HL-60/S4 treated with retinoic acid at 250 ng/mL for 4 days and 3 days (cell line): Measurements from ENCODE around the gene IGF2BP2.
"Not testable (repeated sequence)": the region's sequence is repeated elsewhere in the genome, so short reads cannot be mapped to it uniquely, and the experiment has no call there.

ENCODE experiments used
- in situ Hi-C: fragments of 300-500 bp; cut with MboI; formaldehyde crosslinking; loops from 2 replicates; pipeline ENCODE4 v1.7.0; 2022; ENCODE audit warnings: low sequenced_read_pairs

The IGF2BP2 gene

DNA sequence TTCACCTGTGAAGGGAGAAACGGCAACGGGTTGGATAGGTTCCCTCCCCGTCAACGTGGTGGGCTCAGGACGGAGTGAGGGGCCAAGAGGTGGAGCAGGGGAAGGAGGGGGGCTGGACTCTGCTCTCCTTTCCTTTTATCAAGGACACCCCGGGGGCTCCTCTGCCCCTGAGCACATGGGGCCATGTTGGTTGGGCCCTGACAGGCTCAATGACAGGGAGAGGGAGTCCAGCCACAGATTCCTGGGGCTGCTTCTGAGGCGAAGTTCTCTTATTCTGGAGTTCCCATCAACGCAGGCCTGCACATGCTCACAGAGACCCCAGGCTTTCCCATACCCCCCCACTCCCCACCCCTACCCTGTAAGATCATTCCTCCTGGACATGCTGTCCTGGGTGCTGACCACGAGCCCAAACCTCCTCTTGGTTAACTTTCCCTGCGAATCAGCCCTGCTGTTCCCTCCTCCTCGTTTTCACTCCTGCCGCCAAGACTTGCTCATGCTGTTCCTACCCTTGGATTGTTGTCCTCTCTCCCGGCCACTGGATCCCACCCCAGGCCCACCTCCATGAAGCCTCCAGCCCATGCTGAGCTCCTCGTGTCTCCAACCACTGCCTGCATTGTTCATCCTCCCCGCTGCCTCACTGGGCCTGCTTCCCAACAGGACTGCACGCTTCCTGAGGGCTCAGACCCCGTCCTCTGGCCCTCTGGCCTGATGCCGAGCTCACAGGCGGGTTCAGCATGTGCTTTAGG, 177.5 kb downstream of the IGF2BP2 start:
- in situ Hi-C loops, result no loop called here

DNA sequence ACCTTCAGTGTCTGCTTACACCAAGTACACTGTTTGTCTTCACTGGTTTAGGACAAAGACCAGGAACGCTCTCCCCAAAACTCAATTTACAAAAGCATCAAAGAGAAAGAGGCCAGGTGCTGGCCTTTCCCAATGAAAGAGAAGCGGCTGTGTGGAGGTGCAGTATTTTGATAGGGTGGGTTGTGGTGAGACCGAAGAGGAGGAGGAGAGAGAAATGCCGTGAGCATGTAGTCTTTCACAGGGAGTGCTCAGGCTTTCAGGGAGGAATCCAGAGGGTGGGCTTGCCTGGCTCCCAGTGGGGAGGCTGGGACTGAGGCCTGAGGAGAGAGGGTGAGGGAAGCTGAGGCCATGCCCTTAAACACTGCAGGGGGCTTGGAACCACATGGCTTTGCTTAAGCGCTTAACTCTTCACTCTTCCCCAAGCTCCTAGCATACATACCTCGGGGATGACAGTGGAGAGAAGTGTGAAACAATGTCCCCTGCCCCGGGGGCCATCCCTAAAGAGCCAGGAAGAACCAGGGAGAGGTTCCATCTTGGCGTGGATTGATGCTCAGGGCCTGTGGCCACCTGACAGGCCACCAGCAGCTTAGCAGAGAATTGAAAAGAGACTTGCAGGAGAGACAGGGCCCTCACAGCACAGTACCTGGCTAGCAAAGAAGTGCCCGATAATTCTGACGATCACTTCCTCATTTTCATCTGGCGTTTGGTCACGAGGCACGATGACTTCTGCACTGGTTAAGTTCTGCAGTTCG, 178.3 kb downstream of the IGF2BP2 start:
- in situ Hi-C loops, result no loop called here

DNA sequence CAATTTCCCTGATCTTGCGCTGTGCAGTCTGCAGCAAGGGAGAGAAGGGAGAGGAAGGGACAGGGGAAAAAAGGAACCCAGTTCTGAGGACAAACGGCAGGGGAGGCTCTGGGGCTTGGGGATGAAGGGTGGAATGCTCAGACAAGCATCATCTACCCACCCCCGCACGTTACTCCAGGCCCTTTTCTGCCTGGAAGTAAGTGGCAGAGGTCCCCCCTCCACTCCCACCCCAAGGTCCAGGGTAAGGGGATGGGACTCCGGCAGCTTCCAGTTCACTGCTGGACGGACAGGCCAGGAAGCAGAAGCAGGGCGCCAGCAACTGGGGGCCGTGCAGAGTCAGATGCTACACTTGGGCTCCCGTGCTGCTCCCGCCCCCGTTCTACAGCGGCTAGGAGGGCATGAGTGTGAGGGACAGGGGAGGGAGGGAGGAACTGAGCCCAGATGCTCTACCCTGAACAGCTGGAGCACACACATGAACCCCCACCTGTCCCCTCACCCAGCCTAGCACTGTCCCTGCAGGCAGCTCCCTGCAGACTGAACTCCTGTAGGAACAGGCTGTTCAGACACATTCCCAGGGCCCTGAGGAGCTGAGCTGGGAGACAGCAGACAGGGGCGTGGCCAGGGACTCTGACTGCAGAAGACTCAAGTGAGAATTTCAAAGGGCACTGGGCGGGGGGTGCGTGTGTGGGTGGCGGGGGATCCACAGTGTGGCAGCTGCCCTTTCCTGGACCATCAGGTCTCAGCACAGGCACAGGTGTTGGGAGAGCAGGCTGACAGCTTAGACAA, 179.1 kb downstream of the IGF2BP2 start:
- in situ Hi-C loops, result no loop called here

DNA sequence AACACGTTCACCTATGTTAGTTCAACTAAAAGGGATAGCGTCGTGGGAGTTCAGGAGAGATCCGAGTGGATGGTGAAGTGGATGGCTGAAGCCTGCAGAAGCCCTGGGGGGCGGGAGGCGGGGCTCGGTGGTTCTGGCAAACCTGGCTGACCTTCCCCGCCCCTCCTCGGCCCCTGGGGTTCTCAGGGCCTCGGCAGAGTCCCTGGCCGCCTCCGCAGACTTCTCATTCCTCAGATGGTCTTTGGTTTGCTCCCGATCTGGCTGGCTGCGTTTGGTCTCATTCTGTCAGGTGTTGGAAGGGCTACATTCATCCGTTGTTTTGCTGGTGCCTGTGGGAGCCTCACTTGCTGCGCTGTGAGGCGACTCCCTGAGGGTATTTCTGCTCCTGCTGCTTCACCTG, 179.7 kb downstream of the IGF2BP2 start:
- in situ Hi-C loops, result not testable (repeated sequence)

DNA sequence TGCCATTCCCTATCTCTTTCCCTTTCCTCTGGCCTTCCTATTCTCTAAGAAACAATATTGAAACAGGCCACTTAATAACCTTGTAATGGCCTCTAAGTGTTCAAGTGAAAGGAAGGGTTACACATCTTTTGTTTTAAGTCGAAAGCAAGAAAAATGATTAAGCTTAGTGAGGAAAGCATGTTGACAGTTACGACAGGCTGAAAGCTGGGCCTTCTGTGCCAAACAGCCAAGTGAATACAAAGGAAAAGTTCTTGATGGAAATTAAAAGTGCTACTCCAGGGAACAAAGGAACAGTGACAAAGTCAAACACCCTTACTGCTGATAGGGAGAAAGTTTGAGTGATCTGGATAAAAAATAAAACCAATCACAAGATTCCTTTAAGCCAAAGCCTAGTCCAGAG, 184.5 kb downstream of the IGF2BP2 start:
- in situ Hi-C loops, result no loop called here

- in situ Hi-C loops, result no loop called here
Measured at GRCh38 chr3:185639632-185640206, 185.1 kb downstream of the IGF2BP2 start.

DNA sequence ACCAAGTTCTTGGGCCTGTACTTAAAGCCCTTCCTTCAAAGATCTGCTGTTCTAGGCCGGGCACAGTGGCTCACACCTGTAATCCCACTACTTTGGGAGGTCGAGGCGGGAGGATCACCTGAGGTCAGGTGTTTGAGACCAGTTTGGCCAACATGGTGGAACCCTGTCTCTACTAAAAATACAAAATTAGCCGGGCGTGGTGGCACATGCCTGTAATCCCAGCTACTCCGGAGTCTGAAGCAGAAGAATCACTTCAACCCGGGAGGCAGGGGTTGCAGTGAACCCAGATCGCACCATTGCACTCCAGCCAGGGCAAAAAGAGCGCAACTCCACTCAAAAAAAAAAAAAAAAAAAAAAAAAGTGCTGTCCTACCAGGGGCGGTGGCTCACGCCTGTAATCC, 186.2 kb downstream of the IGF2BP2 start:
- in situ Hi-C loops, result not testable (repeated sequence)

GRCh38 chr3:185637388-185637787, 187.5 kb downstream of the IGF2BP2 start:
- in situ Hi-C loops, result no loop called here

DNA sequence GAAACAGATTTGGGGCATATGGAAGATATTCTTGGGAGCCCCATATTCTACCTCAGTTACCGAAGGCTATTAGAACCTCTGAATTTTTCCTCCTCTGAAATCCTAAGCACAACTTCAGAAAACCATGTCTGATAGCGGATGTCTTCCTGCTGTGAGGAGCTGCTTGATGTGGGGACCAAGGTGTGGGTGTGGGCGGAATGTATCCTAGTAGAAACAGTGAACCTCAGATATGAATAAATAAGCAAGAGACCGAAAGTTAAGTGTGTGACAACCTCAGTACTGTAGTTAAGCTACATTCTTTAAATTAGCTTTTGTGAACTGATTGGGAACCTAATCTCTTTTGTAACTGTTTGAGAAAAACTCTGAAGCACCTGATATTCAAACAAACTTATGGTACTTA, 191.8 kb downstream of the IGF2BP2 start:
- in situ Hi-C loops, result no loop called here

DNA sequence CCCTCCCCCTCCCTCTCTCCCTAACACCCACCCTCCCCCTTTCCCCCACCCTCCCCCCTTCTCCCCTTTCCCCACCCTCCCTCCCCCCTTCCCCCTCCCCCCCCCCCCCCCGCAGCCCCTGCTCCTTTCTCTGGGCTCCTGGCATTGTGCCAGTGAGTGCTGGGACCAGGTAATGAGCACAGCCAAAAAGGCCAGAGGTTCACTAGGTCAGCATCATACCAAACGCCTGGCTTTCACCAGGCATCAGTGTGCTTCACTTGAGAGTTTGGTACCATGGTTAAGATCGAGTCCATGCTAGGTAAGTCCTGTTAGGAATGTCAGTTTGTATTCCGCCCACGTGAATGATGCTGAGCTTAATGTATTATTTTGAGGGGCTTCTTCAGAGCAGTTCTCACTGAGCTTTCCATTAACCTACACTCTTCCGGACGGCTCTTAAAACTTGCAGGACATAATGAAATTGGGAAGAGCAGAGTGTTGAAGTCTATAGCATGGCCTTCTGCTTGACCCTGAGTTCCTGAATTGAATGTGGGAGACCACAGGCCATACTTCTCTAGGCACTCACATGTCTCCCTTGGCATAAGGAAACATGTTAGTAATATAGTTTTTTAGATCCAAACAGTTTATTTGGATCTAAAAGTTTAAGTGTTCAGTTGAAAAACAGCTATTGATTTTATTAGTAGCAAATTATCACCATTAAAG, 193.2 kb downstream of the IGF2BP2 start:
- in situ Hi-C loops, result no loop called here

DNA sequence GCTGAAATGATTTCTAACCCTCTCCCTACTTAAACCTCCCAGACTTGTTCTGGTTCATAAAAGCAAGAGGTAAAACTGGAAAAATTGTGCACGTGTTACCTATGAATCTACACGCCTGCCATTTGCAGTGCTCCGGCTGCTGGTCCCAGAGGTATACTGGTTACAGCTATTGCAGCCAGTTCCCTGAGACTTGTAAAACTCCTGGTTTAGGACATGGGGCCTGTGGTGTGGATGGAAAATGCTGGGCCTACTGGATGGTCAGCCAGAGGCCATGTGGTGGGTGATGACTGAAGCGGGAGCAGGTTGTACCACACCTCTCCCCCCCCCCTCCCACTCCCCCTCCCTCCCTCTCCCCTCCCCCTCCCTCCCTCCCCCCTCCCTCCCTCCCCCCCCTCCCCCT, 193.7 kb downstream of the IGF2BP2 start:
- in situ Hi-C loops, result no loop called here

DNA sequence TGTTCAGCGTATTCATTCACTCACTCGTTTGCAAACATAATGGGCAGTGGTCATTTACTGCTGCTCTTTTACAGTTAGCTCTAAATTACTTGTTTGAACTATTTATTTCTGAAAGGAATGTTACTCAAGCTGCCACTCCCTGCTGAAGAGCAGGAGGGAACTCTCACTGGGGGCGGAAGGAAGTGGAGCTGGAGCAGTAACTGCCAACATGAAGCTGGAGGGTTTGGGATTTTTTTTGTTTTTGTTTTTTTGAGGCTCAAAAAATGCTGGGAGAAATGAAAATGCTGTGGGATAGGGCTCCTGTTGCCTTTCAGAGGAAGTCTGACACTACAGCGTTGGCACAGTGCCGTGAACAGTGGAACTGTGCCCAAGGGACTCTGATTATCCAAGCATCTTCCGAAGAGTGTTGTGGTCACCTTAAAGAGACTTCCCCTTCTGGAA, 194.6 kb downstream of the IGF2BP2 start:
- in situ Hi-C loops, result no loop called here

DNA sequence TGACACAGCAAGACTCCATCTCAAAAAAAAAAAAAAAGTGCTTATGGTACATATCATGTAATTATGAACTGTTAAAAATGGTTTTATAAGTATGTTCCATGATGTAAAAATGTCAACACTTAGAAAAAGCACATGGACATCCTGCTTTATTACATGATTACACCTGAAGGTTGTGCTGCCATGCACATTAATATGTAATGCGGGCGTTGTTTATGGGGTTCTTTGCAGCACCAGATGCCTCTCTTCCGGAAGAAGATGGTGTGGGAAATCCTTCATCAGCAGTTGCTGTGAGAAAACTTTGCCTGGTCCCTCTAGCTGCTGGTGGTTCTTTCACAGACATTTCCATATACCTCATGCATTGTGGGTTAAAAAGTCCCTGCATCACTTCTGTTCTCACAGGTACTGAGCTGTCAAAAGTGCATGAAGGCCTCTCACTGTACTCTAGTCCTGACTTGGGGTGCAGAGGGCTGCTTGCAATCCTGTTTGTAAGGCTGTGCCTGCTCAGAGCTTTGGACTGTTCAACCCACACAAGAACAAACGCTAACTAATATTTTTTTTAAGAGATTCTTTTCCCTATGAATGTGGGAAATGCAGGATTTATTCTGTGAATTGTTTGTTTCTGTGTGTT, 195.2 kb downstream of the IGF2BP2 start:
- in situ Hi-C loops, result no loop called here

- in situ Hi-C loops, result no loop called here
Measured at GRCh38 chr3:185625784-185626183, 199.1 kb downstream of the IGF2BP2 start.

- in situ Hi-C loops, result no loop called here
Measured at GRCh38 chr3:185623939-185624665, 200.7 kb downstream of the IGF2BP2 start.

DNA sequence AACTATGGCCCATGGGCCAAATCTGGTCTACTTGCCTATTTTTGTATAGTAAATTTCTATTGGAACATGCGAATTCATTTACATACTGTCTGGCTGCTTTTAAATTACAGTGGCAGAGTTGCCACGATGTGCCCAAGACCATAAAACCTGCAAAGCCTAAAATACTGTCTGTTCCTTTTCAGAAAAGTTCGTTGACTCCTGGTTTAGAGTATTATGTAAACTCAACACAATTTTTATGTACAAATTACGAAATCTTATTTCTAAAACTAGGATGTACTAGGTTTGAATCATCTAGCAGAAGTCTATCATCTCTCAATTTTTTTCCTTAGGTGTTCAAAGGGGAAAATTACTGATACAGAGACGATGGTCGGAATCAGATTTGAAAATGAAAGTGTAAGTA, 211.8 kb downstream of the IGF2BP2 start:
- in situ Hi-C loops, result no loop called here

DNA sequence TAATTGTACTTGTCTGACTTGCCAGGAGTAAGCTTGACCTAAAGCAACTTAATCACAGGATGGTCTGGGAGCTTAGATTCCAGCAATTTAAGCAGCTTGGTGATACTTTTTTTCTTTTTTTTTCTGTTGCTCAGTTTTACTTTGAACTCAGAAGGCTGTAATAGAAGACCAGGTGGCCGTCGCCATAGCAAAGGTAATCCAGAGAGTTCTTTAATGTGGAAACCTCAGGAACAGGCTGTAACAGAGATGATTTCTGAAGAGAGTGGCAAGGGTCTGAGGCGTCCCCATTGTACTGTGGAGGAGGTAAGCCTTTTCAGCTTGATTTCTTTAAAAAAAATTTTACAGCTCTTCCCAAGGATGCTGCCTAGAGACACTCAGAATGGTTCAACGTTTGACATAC, 218.6 kb downstream of the IGF2BP2 start:
- in situ Hi-C loops, result no loop called here

DNA sequence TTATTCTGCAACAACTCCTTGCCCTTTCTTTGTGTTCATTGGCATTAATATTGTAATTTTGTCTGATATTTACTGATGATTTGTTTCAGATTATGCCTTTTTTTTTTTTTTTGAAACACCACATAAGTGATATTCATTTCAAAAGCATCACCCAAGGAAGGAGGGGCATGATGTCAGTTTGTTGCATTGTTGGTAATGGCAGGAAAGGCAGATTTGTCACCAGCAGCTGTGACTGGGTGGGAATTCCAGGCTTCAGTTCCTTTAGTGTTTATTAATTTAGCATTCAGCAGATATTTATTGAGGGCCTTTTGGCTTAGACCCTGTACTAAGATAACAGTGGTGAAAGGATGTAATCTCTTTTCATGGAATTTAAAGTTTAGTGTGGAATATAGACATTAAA, 219.3 kb downstream of the IGF2BP2 start:
- in situ Hi-C loops, result no loop called here

GRCh38 chr3:185595526-185595925, 229.3 kb downstream of the IGF2BP2 start:
- in situ Hi-C loops, result no loop called here

GRCh38 chr3:185594073-185594472, 230.8 kb downstream of the IGF2BP2 start:
- in situ Hi-C loops, result no loop called here
